NCI-H2171 (cell line): Measurements from ENCODE around the gene SMARCA4.
"Not testable (repeated sequence)": the region's sequence is repeated elsewhere in the genome, so short reads cannot be mapped to it uniquely, and the experiment has no call there.

ENCODE experiments used
- DNase-seq: peaks from one replicate; lab custom pipeline; 2025; lab: John Stamatoyannopoulos, UW

Gene SMARCA4

DNA sequence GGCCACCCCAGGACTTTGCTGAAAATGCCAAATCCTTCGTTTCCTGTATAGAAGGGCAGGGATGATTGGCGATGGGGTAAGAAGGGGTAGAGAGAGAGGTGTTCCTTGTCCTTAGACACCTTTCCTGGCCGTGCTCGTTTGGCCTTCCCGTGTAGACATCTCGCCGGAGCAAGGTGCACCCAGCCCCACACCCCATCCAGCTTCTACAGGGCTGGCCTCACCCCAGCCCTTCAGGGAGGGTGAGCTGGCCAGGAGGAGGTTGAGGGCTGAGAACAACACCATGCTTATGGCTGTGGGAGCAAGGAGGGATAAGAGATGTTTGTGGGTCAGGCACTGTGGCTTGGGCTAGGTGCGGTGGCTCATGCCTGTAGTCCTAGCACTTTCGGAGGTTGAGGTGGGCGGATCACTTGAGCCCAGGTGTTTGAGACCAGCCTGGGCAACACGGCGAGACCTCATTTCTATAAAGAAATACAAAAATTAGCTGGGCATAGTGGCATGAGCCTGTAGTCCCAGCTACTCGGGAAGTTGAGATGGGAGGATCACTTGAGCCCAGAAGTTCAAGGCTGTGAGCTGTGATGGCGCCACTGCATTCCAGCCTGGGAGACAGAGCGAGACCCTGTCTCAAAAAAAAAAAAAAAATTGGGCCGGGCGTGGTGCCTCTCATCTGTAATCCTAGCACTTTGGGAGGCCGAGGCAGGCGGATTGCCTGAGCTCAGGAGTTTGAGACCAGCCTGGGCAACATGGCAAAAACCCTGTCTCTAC lies 15.5 kb downstream of the SMARCA4 start:
- no peak for DNase-seq

DNA sequence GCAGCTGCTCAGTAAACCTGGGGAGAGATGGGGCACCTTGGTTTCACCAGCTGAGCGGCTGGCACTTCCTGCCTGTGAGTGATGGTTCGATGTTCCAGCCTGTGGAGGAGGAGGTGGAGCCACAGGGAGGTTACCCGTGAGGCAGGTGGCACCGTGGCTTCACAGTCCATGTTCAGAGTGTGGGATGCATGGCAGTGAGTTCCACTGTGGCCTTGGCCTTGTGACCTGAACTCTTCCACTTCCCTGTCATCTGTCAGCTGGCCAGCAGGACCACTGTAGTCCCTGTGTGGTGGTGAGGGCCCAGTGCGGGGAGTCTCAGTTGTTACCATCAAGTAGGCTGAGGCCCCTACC lies 16.9 kb downstream of the SMARCA4 start:
- DNase-seq, result no peak

DNA sequence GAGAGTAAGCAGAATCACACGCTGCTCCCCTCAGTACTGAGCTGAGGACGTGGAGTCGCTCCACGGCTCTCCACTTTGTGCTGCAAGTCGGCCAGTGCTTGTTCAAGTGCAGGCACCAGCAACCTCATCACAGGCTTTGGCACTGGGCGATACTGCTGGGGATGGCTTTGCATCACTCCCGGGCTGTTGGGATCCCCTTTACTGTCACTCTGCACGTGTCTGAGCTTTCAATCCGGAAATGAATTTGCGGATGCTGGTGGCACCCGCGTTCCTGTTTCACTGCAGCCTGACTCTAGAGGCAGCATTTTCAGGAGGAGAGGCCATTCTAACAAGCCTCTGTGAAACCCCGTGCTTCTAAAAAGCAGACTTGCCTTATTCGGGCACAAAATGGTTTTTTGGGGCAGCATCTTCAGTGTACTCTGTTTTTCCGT lies 19.1 kb downstream of the SMARCA4 start:
- no peak for DNase-seq

DNA sequence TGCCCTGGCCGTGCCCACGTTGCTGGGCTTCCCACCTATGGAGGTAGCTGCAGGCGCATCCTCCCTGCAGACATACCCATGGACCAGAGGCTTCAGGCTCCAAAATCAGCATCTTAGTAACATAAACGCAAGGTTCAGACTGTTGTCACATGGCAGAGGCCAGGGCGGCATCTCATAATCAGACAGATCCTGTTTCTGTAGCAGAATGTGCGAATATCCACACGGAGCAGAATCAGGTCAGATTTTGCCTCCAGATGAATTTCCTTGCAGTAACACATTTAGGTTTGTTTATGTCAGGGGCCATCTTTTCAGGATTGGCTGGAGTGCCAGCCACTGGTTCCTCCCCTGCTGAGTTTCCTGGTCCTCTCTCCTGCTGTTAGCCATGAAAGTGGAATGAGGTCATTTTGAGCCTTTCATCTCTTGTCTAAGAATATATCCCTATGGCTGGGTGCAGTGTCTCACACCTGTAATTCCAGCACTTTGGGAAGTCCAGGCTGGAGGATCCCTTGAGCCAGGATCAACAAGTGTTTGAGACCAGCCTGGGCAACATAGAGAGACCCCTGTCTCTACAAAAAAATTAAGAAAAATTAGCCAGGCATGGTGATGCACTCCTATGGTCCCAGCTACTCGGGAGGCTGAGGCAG lies 20.5 kb downstream of the SMARCA4 start:
- no peak for DNase-seq

DNA sequence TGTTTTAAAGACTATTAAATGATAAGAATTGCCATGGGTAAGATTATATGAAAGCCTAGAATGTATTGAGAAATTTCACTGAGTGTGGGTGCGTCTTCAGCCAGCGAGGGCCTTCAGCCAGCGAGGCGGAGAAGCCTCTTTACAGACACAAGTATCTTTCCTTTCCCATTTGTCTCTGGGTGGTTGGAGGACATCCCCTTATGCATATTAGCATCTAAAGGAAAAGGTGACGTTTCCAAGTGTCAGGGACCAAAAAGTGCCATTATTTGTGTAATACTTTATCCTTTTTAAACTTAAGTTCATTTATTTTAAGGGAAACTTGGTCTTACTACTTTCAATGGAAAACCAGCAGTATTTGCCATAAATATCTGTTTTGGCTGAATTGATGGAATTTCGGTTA lies 22.2 kb downstream of the SMARCA4 start:
- DNase-seq, result no peak

DNA sequence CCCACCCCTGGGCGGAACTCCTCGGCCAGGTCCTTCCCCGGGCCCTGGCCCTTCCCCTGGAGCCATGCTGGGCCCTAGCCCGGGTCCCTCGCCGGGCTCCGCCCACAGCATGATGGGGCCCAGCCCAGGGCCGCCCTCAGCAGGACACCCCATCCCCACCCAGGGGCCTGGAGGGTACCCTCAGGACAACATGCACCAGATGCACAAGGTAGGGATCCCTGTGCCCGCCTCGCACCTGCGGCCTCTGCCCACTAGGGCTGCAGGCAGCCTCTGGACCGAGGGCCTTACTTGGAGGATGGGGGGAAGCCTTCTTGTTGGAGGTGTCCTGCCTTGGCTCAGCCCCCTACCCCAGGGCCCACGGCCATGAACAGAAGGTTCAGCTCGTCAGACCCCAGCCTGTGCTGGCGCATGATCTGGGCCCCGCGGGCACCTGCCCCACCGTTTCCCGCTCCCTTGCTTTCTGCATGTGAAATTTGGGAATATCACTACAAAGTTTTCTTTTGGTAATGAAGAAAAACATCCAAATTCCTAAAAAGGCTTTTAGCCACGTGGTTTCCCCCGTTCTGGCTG lies 23.4 kb downstream of the SMARCA4 start:
- DNase-seq, result no peak

DNA sequence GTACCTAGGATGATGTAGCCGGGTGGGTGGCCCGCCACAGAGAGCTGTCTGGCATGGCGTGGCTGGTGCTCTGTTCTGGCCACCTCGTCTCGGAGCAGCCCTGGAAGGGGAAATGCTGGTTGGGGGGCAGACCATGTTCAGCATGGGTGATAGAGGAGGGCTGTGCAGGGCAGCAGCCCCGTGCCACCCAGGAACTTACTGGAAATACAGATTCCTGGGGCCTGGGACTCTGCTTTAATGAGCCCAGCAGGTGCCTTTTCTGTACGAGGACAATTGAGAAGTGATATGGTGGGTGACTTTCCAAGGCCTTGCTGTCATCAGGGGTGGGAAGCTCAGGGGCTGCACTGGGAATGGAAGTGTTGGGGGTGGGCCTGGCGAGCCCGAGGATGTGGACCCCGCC lies 24.7 kb downstream of the SMARCA4 start:
- DNase-seq, result no peak

DNA sequence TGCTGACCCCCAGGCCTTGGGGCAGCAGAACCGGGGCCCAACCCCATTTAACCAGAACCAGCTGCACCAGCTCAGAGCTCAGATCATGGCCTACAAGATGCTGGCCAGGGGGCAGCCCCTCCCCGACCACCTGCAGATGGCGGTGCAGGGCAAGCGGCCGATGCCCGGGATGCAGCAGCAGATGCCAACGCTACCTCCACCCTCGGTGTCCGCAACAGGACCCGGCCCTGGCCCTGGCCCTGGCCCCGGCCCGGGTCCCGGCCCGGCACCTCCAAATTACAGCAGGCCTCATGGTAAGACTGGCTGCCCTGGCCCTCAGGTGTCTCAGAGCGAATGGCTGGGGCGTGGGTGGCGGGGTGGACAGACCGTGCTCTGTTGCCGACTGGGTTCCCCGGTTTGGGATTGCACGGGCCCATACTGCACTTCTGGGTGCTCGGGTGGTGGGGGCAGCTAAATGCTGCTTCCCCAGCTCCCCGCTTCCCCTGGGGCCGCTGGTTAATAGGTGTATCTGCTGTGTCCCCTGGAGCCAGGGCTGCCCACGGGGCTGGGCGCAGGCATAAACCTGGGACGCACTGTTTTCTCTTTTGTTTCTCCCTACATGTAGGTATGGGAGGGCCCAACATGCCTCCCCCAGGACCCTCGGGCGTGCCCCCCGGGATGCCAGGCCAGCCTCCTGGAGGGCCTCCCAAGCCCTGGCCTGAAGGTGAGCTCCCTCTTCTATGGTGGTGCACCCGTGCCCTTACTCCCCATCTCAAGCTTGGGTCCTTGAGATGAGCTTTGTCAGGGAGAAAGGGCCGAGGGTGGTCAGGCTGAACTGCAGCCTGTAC lies 25.7 kb downstream of the SMARCA4 start:
- no peak for DNase-seq

DNA sequence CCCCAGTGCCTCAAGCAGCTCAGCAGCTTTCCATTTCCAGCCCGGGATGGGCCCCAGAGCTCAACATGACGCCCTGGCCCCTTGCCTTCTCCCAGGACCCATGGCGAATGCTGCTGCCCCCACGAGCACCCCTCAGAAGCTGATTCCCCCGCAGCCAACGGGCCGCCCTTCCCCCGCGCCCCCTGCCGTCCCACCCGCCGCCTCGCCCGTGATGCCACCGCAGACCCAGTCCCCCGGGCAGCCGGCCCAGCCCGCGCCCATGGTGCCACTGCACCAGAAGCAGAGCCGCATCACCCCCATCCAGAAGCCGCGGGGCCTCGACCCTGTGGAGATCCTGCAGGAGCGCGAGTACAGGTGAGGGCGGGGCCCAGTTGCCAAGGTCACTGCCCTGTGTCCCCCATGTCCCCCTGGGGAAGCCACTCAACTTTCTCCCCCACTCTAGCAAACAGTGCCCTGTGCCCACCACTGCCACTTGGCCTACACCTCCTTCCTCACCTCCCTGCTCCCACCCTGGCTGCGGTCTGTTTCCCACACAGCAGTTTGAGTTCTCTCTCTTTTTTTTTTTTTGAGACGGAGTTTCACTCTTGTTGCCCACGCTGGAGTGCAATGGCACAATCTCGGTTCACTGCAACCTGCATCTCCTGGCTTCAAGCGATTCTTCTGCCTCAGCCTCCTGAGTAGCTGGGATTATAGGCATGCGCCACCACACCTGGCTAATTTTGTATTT lies 26.9 kb downstream of the SMARCA4 start:
- no peak for DNase-seq

DNA sequence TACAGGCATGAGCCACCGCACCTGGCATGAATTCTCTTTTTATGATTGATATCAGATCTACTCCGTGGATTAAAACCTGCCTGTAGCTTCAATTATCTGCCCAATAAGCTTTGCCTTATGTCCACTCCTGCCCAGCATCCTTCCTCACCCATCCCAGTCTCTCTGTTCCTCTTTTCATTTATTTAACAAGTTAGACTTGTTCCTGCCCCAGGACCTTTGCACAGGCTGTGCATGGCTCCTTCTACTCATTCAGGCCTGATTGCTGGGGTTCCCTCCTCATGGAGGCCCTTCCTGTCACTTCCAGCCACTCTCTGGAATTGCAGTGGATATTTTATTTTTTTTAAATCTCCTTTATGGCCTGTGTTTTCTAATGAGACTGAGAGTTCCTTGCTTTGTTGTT lies 27.6 kb downstream of the SMARCA4 start:
- no peak for DNase-seq

DNA sequence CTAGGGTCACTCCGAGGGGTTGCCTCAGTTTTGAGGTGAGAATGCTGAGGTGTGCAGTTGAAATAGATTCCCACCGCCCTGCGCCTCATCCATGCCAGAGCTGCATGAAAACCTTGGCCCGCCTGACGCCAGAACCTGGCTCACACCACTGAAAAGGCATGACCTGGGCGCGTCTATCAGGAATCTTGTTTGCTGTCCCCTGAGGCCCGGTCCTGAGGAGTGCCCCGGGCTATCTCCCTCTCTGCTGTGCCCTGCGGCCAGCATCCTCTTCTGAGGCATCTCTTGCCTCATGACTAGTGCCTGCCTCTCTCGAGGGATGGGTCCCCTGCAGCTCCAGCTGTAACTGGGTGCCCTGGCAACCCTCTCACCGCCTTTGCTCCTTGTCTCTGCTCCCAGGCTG lies 28.1 kb downstream of the SMARCA4 start:
- no peak for DNase-seq

DNA sequence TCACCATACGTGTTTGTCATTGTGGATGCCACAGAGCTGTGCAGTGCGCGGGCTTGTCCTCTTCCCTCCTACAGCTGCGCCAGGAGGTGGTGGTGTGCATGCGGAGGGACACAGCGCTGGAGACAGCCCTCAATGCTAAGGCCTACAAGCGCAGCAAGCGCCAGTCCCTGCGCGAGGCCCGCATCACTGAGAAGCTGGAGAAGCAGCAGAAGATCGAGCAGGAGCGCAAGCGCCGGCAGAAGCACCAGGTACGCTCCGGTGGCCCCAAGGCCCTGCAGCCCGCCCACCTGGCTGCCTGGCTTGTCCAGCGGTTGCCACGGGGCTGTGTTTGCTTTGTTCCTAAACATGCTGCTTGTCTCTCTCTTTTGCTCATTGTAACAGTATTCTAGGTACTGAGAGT lies 30.2 kb downstream of the SMARCA4 start:
- DNase-seq, result no peak

DNA sequence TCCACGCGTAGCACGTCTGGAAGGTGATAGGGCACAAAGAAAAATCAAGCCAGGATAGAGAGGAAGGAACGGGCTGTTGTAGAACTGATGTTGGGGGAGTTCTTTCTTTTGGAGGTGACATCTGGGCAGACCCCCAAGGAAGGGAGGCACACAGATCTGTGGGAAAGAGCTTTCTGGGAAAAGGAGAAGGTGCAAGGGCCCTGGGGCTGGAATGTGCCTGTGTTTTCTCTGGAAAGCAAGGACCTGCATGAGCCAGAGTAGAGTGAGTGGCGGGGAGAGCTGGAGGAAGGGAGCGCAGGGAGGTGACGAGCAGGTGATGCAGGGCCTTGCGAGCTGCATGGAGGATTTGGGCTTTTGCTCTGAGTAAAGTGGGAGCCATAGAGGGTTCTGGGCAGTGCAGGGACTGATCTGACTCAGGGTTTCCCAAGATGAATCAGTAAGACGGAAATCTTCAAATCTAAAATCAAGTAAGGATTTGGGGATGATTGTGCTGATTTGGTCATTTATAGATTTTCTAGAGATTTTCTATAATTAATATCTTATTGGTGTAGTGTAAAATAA lies 30.8 kb downstream of the SMARCA4 start:
- no peak for DNase-seq

DNA sequence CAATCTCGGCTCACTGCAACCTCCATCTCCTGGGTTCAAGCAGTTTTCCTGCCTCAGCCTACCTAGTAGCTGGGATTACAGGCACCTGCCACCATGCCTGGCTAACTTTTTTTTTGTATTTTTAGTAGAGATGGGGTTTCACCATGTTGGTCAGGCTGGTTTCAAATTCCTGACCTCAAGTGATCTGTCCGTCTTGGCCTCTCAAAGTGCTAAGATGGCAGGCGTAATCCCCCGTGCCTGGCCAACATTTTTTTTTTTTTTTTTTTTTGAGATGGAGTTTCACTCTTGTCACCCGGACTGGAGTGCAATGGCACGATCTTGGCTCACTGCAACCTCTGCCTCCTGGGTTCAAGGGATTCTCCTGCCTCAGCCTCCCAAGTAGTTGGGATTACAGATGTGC lies 31.3 kb downstream of the SMARCA4 start:
- DNase-seq, result not testable (repeated sequence)

DNA sequence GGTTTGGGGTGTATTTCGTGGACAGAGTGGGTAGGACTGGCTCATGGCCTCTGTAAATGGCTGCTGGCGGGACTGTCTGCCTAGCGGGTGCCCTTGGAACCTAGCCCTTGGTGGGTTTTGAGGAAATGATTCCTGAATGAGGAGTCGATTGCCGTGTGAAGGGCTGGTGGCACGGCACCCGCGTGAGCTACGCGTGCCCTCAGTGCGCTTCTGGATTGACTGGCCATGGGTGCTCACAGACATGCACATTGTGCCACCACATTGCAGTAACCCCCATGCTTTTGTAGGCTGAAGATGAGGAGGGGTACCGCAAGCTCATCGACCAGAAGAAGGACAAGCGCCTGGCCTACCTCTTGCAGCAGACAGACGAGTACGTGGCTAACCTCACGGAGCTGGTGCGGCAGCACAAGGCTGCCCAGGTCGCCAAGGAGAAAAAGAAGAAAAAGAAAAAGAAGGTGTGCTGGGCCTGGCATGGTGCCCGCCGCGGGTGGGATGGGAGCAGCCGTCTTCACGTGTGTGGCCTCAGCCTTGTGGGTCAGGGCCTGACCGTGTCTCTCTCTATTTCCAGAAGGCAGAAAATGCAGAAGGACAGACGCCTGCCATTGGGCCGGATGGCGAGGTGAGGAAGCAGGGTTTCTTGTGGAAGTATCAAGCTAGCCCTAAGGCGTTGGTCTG lies 35.2 kb downstream of the SMARCA4 start:
- DNase-seq, result no peak

DNA sequence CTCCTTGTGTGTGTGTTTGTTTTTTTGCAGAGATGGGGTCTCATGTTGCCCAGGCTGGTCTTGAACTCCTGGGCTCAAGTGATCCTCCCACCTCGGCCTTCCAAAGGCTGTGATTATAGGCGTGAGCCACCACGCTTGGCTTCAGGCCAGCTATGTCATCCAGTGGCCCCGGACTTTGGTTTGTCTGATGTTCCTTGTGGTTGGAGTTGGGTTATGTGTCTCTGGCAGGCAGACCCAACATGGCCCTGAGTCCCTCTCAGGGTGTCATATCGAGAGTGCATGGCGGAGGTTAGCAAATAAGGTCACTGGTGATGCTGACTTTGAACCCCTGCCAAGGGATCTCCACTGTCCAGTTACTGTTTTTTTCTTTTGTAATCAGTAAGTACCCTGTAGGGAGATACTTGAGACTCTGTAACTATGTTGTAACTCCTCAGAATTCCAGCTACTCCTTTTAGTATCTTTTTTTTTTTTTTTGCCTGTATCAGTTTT lies 37.3 kb downstream of the SMARCA4 start:
- DNase-seq, result no peak

DNA sequence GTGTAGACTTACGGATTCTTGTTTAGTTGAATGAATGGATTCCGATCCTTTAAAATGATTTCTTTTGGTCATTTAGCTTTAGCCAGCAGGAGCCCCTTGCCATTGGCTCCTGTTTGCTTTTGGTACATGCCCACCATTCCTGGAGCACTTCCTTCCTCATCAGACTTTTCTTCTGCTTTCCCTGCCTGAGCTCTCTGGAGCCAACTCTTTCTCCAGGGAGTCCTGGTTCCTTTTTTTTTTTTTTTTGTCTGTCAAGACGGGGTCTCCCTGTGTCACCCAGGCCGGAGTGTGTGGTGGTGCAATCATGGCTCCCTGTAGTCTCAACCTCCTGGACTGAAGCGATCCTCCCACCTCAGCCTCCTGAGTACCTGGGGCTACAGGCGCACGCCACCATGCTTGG lies 37.8 kb downstream of the SMARCA4 start:
- DNase-seq, result no peak

DNA sequence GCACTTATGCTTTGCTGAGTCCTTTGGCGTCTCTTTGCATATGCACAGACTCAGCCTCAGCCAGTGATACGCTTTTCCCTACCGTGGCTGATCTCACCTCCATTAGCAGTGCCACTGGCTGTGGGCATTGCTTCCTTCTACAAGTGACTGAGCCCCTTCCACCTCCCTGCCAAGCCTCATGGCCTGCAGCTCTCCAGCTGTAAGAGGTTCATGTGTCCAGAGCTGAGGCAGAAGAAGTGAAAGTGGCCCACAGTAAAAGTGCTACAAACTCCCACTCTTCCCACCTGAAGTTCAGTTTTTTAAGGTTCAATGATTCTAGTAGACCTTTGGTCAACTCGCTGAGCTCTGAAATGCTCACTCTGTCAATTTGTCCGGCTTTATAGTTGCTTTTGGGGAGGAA lies 44.7 kb downstream of the SMARCA4 start:
- DNase-seq, result no peak

DNA sequence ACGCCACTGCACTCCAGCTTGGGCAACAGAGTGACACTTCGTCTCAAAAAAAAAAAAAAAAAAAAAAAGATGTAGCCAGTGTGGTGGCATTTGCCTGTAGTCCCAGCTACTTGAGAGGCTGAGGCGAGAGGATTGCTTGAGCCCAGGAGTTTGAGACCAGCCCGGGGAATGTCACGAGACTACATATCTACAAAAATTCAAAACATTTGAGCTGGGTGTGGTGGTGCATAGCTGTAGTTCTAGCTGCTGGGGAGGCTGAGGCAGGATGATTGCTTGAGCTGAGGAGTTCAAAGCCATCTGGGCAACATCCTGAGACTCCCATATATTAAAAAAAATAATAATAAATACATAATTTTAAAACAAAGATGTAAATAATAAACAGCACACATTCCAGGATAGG lies 46.6 kb downstream of the SMARCA4 start:
- DNase-seq, result no peak

DNA sequence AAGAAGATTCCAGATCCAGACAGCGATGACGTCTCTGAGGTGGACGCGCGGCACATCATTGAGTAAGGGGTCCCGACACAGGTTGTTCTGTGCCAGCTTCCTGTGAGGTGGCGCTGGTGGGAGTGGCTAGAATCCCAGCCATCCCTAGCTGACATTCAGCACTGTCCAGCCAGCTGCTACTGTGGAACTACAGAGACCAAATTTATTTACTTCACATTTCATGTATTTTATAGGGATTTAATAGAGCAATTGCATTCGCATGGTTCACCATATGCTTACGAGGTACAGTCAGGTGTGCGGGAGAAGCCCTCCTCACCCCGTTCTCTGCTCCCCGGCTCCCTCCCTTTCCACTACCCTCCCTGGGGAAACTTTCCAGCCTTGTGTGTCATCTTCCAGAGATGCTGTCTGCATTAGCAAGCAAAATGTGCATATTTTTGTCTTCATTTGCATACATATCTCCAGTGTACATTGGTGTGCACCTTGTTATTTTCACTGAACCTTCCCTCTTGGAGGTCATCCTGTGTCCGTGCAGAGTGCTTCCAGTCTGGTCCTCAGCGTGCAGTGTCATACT lies 47.2 kb downstream of the SMARCA4 start:
- DNase-seq, result no peak

DNA sequence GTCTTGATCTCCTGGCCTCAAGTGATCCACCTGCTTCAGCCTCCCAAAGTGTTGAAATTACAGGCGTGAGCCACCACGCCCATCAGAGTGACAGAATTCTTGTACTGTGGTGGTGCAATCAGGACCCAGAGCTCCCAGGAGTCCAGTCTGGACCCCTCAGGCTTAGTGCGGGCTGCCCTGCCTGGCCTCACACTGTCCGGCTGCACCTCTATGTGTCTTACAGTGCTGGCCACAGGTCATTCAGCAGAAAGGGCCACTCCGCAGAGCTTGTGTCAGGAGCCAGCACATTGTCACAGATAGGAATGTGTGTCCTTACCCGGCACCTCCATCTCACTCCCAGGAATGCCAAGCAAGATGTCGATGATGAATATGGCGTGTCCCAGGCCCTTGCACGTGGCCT lies 49.2 kb downstream of the SMARCA4 start:
- no peak for DNase-seq
